Measurements from ENCODE around the gene NR6A1.

GRCh38 chr9:124784509-124784908 is 13.4 kb upstream of the NR6A1 start:
- TF ChIP-seq POLR2A (IDR thresholded peaks at IDR 0.05): no peak
- no peak for TF ChIP-seq CTCF (IDR thresholded peaks at IDR 0.05)
